Right hindlimb (tissue), 1 donor: Measurements from ENCODE around the gene LDHD.

ENCODE experiments used
- DNase-seq: peaks from one replicate; pipeline ENCODE4 v3.0.0-alpha.2; 2018

Gene LDHD

GRCh38 chr16:75079346-75079926 lies 37.1 kb downstream of the LDHD start:
- no peak for DNase-seq

DNA sequence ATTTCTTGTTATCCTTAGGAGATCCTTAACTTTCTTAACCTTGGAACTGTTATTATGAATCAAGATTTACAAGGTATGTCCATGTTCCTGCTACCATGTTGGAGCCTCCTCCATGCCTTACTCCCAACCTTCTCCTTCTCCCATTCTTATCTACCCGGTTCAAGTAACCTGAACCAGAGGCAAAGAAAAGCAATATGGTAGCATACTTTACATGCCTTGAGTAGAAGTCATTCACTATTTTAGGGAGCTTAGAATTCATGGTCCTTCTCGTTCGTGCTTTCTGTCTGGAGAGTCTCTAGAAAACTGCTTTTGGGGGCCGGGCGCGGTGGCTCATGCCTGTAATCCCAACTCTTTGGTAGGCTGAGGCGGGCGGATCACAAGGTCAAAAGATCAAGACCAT lies 37.7 kb downstream of the LDHD start:
- no peak for DNase-seq

GRCh38 chr16:75075688-75076268 lies 40.8 kb downstream of the LDHD start:
- DNase-seq, result no peak

DNA sequence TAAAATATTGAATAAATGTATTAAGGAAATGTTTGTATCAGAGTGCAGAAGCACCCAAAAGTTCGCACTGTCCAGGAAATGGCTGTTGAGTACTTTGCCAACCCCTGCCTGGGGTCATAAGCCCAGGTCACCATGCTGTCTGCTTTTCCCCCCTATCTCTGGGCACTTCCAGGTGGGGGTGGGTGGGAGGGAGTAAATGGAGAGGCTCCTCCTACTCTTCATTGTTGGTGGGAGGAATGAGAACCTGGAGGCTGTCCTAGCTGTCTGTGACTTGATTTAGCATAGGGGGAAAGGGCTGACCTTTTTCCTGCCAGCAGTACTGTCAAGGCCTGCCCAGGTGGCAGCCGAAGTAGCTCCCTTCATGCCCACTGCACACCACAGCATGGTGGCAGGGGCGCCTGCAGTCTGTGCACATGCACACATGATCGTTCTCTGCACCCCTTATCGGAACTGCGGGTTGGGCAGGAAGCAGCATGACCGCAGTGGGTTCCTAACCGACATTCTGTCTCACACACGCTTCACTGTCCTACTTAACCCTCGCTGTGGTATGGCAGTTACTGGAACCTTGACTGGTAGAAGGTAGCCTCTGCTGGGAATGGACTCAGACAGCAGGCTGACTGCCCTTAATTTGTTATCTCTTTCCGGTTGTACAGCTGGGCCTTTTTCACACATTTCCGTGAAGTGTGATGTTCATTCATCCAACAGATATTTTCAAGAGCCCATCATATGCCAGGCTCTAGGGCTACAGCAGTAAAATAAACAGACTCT lies 41.5 kb downstream of the LDHD start:
- DNase-seq, result no peak

GRCh38 chr16:75074304-75074793 lies 42.2 kb downstream of the LDHD start:
- DNase-seq, result no peak

GRCh38 chr16:75073545-75074303 lies 42.9 kb downstream of the LDHD start:
- DNase-seq, result no peak

GRCh38 chr16:75072239-75072947 lies 44.2 kb downstream of the LDHD start:
- DNase-seq, result no peak

GRCh38 chr16:75071621-75072020 lies 45.0 kb downstream of the LDHD start:
- DNase-seq, result no peak

GRCh38 chr16:75070012-75070841 lies 46.4 kb downstream of the LDHD start:
- peak; percentile 76 for DNase-seq

- DNase-seq, result no peak
Observed at GRCh38 chr16:75068085-75069031, 48.2 kb downstream of the LDHD start.

DNA sequence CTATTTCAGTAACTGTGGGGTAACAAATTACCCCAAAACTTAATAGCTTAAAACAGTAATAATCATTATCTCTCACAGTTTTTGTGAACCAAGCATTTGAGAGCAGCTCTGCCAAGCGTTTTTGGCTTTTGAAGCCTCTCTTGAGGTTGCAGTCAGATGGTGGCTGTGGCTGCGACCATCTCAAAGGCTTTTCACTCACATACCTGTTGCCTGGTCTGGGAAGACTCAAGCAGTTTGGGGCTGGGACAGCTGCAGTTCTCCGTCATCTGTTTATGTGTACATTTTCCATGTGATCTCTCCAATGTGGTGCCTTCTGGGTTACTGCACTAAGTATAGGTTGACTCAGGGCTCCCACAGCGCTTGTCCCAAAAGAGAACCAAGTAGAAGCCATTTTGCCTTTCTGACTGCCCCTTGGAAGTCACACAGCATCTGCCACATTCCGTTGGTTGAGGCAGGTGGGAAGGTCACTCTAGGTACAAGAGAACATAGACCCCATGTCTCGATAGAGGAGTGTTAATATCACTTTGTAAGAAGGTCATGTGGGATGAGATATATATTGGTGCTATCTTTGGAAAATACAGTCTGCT lies 49.6 kb downstream of the LDHD start:
- DNase-seq, result no peak

DNA sequence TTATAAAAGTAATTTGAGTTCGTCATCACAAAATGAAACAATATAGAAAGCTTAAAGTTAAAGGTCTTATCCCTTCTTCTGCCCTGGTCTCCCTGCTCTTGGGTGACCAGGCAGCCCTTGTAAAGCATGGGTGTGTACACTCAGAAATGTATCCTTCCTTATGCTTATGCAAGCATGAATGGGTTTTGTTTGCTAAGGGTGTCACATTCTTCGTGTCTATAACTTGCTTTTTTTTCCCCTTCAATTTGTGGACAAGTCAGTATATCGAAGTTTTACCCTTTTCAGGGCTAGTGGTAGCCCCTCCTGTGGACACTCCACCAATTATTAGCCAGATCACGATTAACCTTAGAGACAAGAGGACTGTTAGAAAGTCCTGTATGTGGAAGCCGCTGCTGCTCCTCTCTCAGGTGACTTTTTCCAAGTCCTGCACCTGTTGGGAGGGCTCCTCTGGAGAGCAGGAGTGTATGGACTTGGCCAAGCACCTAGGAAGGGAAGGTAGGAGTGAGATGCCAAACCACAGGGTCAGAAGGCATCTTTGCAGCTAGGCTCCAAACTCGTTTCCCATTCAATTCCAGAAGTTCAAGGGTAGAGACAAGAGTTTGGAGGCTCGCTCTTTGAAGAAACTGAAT lies 50.9 kb downstream of the LDHD start:
- DNase-seq, result no peak

- DNase-seq, result no peak
Observed at GRCh38 chr16:75065149-75065505, 51.5 kb downstream of the LDHD start.

DNA sequence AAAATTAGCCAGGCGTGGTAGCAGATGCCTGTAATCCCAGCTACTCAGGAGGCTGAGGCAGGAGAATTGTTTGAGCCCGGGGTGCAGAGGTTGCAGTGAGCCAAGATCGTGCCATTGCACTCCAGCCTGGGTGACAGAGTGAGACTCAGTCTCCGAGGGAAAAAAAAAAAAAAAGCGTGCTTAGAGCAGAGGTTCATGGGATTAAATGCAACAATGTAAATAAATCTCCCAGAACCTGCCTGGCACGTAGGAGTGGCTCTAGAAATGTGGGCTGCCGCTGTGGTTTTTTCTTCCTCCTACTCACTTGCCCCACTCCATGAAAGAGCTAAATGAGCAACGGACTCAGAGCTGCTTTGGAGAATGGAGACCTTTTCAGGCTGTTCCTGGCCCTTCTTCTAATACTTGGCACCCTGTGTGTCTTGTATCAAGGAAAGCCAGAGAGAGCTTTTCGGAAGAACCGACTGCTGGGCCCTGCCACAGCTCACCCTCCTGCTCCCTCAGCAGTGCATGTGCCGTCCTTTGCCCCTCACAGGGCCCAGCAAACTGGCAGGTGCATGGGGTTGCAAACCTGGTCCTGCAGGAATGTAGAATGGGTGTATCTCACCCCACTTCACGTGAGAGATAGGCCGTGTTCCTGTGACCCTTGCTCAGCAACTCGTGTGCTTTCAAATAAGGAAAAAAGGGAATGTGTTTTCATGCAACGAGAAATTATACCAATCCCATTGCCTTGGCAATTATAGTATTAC lies 52.0 kb downstream of the LDHD start:
- no peak for DNase-seq

DNA sequence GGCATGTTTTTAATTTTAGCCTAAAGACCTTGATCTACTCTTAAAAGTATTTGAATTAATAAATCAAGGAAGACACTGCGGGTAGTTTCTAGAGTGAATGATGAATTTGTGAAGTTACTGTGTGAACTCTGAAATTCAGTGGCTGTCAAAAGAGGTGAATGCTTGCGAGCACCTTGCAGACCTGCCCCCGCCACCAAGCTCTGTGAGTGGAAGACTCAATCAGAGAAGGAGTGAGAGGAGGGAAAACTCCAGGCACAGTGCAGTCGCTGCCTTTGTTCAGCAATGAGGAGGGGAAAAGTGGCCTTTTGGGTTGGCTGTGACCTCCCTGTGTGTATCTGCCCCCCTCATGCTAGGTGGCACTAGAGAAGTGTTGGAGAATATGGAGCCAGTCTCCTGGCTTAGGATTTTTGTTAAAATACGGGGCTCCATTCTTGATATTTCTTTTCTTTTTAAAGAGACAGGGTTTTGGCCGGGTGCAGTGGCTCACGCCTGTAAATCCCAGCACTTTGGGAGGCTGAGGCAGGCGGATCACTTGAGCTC lies 53.0 kb downstream of the LDHD start:
- DNase-seq, result no peak

DNA sequence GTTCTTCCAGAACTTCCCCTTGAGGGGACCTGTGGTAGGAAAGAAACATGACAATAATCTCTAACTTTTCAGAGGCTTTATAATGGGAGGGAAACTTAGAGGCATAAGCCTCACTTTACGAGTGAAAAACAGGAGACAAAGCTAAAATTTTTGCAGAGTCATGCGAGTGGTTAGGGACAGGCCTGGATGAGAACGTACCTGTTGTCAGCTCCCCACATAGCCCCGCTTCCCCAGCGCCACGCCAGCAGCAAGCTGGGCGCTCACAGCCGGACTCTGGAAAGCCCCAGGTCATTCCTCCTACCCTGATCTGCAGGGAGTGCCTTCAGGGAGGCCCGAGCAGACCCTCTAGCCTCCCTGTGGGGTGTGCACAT lies 53.6 kb downstream of the LDHD start:
- no peak for DNase-seq

DNA sequence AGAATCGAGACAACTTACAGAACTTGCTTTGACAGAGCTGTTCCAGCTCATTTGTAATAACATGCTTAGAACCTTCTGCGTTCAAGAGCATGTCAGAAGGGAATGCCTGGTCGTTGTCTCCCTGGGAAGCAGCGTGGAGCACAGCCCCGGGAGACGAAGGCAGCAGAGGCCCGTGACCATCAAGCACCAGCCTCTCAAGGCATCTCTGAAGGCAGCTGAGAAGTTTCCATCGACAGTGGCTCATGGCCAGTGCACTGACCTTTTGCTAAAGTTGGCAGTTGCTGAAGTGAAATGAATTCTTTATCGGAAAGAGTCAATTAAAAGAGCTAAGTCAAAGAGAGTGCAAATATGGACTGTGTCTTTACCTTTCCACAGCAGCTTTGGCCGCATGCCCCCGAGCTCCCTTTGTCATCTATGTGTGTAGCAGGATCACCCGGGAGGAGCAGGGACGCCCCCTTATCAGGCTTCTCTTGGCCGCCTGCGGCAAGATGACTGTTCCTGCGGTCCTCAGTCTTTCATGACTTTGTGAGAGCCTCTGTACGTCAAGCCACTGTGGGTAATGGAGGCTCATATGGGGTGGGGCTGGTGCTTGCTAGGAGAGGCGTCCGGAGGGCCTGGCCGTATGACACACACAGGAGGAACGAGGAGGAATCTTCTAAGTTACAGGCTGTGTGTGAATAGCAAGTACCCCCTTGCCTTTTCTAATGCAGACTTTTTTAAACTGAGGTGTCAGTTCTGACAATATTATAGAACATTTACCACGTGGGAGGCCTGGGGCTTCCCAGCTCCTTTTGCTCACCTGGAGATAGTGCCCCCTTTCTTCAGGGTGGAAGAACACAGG lies 54.2 kb downstream of the LDHD start:
- DNase-seq, result no peak
